Endothelial cell of hepatic sinusoid (primary cell): Measurements from ENCODE around the gene IFFO2.

ENCODE experiments used
- in situ Hi-C: cut with HindIII; loops from 2 replicates; pipeline ENCODE4 v1.10.0; 2017; ENCODE audit warnings: low sequenced_read_pairs

IFFO2 gene

GRCh38 chr1:18972991-18973390 lies 16.5 kb upstream of the IFFO2 start:
- in situ Hi-C loops = no loop called here

GRCh38 chr1:18972531-18972930 lies 16.1 kb upstream of the IFFO2 start:
- in situ Hi-C loops = no loop called here

- in situ Hi-C loops = no loop called here
Measured at GRCh38 chr1:18970762-18971161, 14.3 kb upstream of the IFFO2 start.

GRCh38 chr1:18970358-18970757 lies 13.9 kb upstream of the IFFO2 start:
- in situ Hi-C loops = no loop called here

- in situ Hi-C loops = no loop called here
Measured at GRCh38 chr1:18967066-18967690, 10.7 kb upstream of the IFFO2 start.

GRCh38 chr1:18965206-18966173 lies 9.0 kb upstream of the IFFO2 start:
- in situ Hi-C loops = no loop called here

GRCh38 chr1:18963968-18964367 lies 7.5 kb upstream of the IFFO2 start:
- in situ Hi-C loops = no loop called here

- in situ Hi-C loops = no loop called here
Measured at GRCh38 chr1:18962855-18963737, 6.6 kb upstream of the IFFO2 start.

- in situ Hi-C loops = no loop called here
Measured at GRCh38 chr1:18962121-18962721, 5.7 kb upstream of the IFFO2 start.

- in situ Hi-C loops = no loop called here
Measured at GRCh38 chr1:18960821-18961220, 4.3 kb upstream of the IFFO2 start.

GRCh38 chr1:18960409-18960808 lies 3.9 kb upstream of the IFFO2 start:
- in situ Hi-C loops = no loop called here

- in situ Hi-C loops = no loop called here
Measured at GRCh38 chr1:18959591-18959990, 3.1 kb upstream of the IFFO2 start.

- in situ Hi-C loops = no loop called here
Measured at GRCh38 chr1:18957532-18958300, 1.2 kb upstream of the IFFO2 start.

GRCh38 chr1:18957136-18957521 lies 653 bp upstream of the IFFO2 start:
- in situ Hi-C loops = no loop called here

- in situ Hi-C loops = no loop called here
Measured at GRCh38 chr1:18955441-18956192, 859 bp downstream of the IFFO2 start.

GRCh38 chr1:18955131-18955440 lies 1.4 kb downstream of the IFFO2 start:
- in situ Hi-C loops = no loop called here

- in situ Hi-C loops = no loop called here
Measured at GRCh38 chr1:18954270-18955071, 2.0 kb downstream of the IFFO2 start.

- in situ Hi-C loops = no loop called here
Measured at GRCh38 chr1:18953731-18954231, 2.7 kb downstream of the IFFO2 start.
